Measurements from ENCODE around the gene NOC2L. TPM values are rescaled to one million over a fixed set of nuclear protein-coding genes. Genes with fewer than 3 reads are reported as not detected.
"Not testable (repeated sequence)": the region's sequence is repeated elsewhere in the genome, so short reads cannot be mapped to it uniquely, and the experiment has no call there.

Gene NOC2L
- total RNA-seq, 2 experiments from 2014 or later: 61.7 to 68.7 TPM

- H3K4me3 Mint-ChIP-seq: no peak overlapping the region
- POLR2A ChIA-PET: no interaction called here
- peaks cover 17% of the 10 kb centered on the region for H3K4me1 Mint-ChIP-seq (ENCODE audit: low read depth)
- H3K36me3 Mint-ChIP-seq (ENCODE audit: low read depth): peaks cover 4% of the 10 kb centered on the region
- no peak for ATAC-seq
- no peak for DNase-seq
- H3K27me3 Mint-ChIP-seq (ENCODE audit: low read depth): peaks cover 42% of the 10 kb centered on the region
- peaks cover 8% of the 10 kb centered on the region for H3K9me3 Mint-ChIP-seq (ENCODE audit: insufficient read depth)
- CTCF ChIA-PET: interaction anchor here (0.8 to 4.7 kb wide), 5 partner anchors 8 to 71 kb away, joined by 3 to 37 read pairs (median 11); no protein-coding TSS in a partner anchor
- H3K27ac Mint-ChIP-seq: no peak overlapping the region
These were observed 32.8 kb upstream of the NOC2L start for GRCh38 chr1:991895-992294.

- DNase-seq; POLR2A ChIA-PET; H3K9me3 Mint-ChIP-seq (ENCODE audit: insufficient read depth); H3K36me3 Mint-ChIP-seq (ENCODE audit: low read depth); ATAC-seq; H3K4me3 Mint-ChIP-seq; H3K27ac Mint-ChIP-seq: not testable (repeated sequence)
- peaks cover 17% of the 10 kb centered on the region for H3K4me1 Mint-ChIP-seq (ENCODE audit: low read depth)
- peaks cover 46% of the 10 kb centered on the region for H3K27me3 Mint-ChIP-seq (ENCODE audit: low read depth)
- CTCF ChIA-PET: interaction anchor here (1.0 to 4.7 kb wide), 4 partner anchors 7 to 72 kb away, joined by 3 to 37 read pairs (median 14); no protein-coding TSS in a partner anchor
These were observed 32.2 kb upstream of the NOC2L start for GRCh38 chr1:991275-991674.

GRCh38 chr1:988061-988460 is 29.0 kb upstream of the NOC2L start:
- H3K27me3 Mint-ChIP-seq (ENCODE audit: low read depth): peaks cover 40% of the 10 kb centered on the region
- H3K36me3 Mint-ChIP-seq (ENCODE audit: low read depth); POLR2A ChIA-PET; H3K27ac Mint-ChIP-seq; H3K9me3 Mint-ChIP-seq (ENCODE audit: insufficient read depth); H3K4me3 Mint-ChIP-seq; ATAC-seq; DNase-seq: not testable (repeated sequence)
- H3K4me1 Mint-ChIP-seq (ENCODE audit: low read depth): peaks cover 13% of the 10 kb centered on the region
- CTCF ChIA-PET: interaction anchor here (2.0 kb wide), 1 partner anchor 12 kb away, joined by 5 read pairs; no protein-coding TSS in a partner anchor

- DNase-seq (no peak), ATAC-seq (no peak)
- Mint-ChIP-seq H3K9me3 (ENCODE audit: insufficient read depth) (no peaks in the 10 kb centered on the region), H3K4me1 (ENCODE audit: low read depth) (no peaks in the 10 kb centered on the region), H3K27me3 (ENCODE audit: low read depth) (peaks cover 32% of the 10 kb centered on the region), H3K27ac (no peak overlapping the region), H3K4me3 (no peak overlapping the region), H3K36me3 (ENCODE audit: low read depth) (no peaks in the 10 kb centered on the region)
- CTCF ChIA-PET: interaction anchor here (0.9 to 4.1 kb wide), 13 partner anchors 9 to 131 kb away, joined by 3 to 37 read pairs (median 5); partner anchors contain the start of genes HES4, ISG15 and PLEKHN1
- POLR2A ChIA-PET: no interaction called here
These were observed 26.1 kb upstream of the NOC2L start for GRCh38 chr1:985126-985525.

GRCh38 chr1:984476-984814 is 25.4 kb upstream of the NOC2L start:
- DNase-seq (no peak), ATAC-seq (no peak)
- Mint-ChIP-seq H3K27ac (no peak overlapping the region), H3K36me3 (ENCODE audit: low read depth) (no peaks in the 10 kb centered on the region), H3K4me3 (no peak overlapping the region), H3K27me3 (ENCODE audit: low read depth) (peaks cover 27% of the 10 kb centered on the region), H3K4me1 (ENCODE audit: low read depth) (no peaks in the 10 kb centered on the region), H3K9me3 (ENCODE audit: insufficient read depth) (no peaks in the 10 kb centered on the region)
- ChIA-PET POLR2A (no interaction called here), CTCF (interaction anchor here (0.5 to 4.1 kb wide), 20 partner anchors 9 to 266 kb away, joined by 3 to 37 read pairs (median 4); partner anchors contain the start of genes HES4, ISG15 and PLEKHN1)

GRCh38 chr1:983798-984475 is 24.9 kb upstream of the NOC2L start:
- Mint-ChIP-seq H3K27ac (no peak overlapping the region), H3K4me3 (no peak overlapping the region), H3K27me3 (ENCODE audit: low read depth) (peaks cover 23% of the 10 kb centered on the region), H3K36me3 (ENCODE audit: low read depth) (no peaks in the 10 kb centered on the region), H3K9me3 (ENCODE audit: insufficient read depth) (no peaks in the 10 kb centered on the region), H3K4me1 (ENCODE audit: low read depth) (no peaks in the 10 kb centered on the region)
- ChIA-PET CTCF (interaction anchor here (0.5 to 4.1 kb wide), 22 partner anchors 8 to 308 kb away, joined by 3 to 37 read pairs (median 4); partner anchors contain the start of genes HES4, ISG15 and PLEKHN1), POLR2A (no interaction called here)
- peak; percentile 80 for ATAC-seq
- DNase-seq: peak; percentile 68

GRCh38 chr1:982765-983436 is 23.8 kb upstream of the NOC2L start:
- DNase-seq (no peak), ATAC-seq (no peak)
- peaks cover 4% of the 10 kb centered on the region for H3K9me3 Mint-ChIP-seq (ENCODE audit: insufficient read depth)
- ChIA-PET CTCF (interaction anchor here (0.9 to 4.1 kb wide), 10 partner anchors 11 to 309 kb away, joined by 4 to 37 read pairs (median 8); partner anchors contain the start of genes HES4 and PLEKHN1), POLR2A (no interaction called here)
- peaks cover 14% of the 10 kb centered on the region for H3K27me3 Mint-ChIP-seq (ENCODE audit: low read depth)
- H3K4me3 Mint-ChIP-seq: no peak overlapping the region
- H3K27ac Mint-ChIP-seq: no peak overlapping the region
- H3K36me3 Mint-ChIP-seq (ENCODE audit: low read depth): peaks cover 3% of the 10 kb centered on the region
- H3K4me1 Mint-ChIP-seq (ENCODE audit: low read depth): peaks cover 5% of the 10 kb centered on the region

GRCh38 chr1:981955-982558 is 23.0 kb upstream of the NOC2L start, which contains the start of gene PERM1:
PERM1 (minus strand) TSS chr1:982093; CDS start chr1:981029, 1,064 bp downstream.
- ChIA-PET POLR2A (no interaction called here), CTCF (interaction anchor here (1.9 to 4.1 kb wide), 3 partner anchors 12 to 82 kb away, joined by 11 to 37 read pairs (median 28); no protein-coding TSS in a partner anchor)
- Mint-ChIP-seq H3K9me3 (ENCODE audit: insufficient read depth) (peaks cover 4% of the 10 kb centered on the region), H3K27ac (no peak within 1 kb of the TSS), H3K4me3 (no peak within 1 kb of the TSS), H3K36me3 (ENCODE audit: low read depth) (peaks cover 3% of the 10 kb centered on the region), H3K4me1 (ENCODE audit: low read depth) (peaks cover 5% of the 10 kb centered on the region), H3K27me3 (ENCODE audit: low read depth) (peaks cover 12% of the 10 kb centered on the region)
- DNase-seq (no peak), ATAC-seq (no peak)

- DNase-seq (no peak), ATAC-seq (no peak)
- peaks cover 4% of the 10 kb centered on the region for H3K9me3 Mint-ChIP-seq (ENCODE audit: insufficient read depth)
- ChIA-PET CTCF (interaction anchor here (0.8 to 1.9 kb wide), 3 partner anchors 12 to 83 kb away, joined by 3 to 11 read pairs (median 3); no protein-coding TSS in a partner anchor), POLR2A (no interaction called here)
- no peak overlapping the region for H3K27ac Mint-ChIP-seq
- peaks cover 10% of the 10 kb centered on the region for H3K27me3 Mint-ChIP-seq (ENCODE audit: low read depth)
- peaks cover 5% of the 10 kb centered on the region for H3K4me1 Mint-ChIP-seq (ENCODE audit: low read depth)
- peaks cover 3% of the 10 kb centered on the region for H3K36me3 Mint-ChIP-seq (ENCODE audit: low read depth)
- no peak overlapping the region for H3K4me3 Mint-ChIP-seq
These were observed 22.5 kb upstream of the NOC2L start for GRCh38 chr1:981491-981954.

GRCh38 chr1:980602-981395 is 21.7 kb upstream of the NOC2L start:
- CTCF ChIA-PET: interaction anchor here (0.8 to 1.9 kb wide), 3 partner anchors 13 to 83 kb away, joined by 3 to 11 read pairs (median 3); no protein-coding TSS in a partner anchor
- Mint-ChIP-seq H3K27ac (no peak overlapping the region), H3K27me3 (ENCODE audit: low read depth) (peaks cover 8% of the 10 kb centered on the region), H3K36me3 (ENCODE audit: low read depth) (peaks cover 3% of the 10 kb centered on the region), H3K4me3 (no peak overlapping the region), H3K9me3 (ENCODE audit: insufficient read depth) (peaks cover 4% of the 10 kb centered on the region), H3K4me1 (ENCODE audit: low read depth) (peaks cover 10% of the 10 kb centered on the region)
- DNase-seq: no peak
- POLR2A ChIA-PET: no interaction called here
- no peak for ATAC-seq

- Mint-ChIP-seq H3K27ac (no peak overlapping the region), H3K36me3 (ENCODE audit: low read depth) (peaks cover 3% of the 10 kb centered on the region), H3K4me1 (ENCODE audit: low read depth) (peaks cover 13% of the 10 kb centered on the region), H3K9me3 (ENCODE audit: insufficient read depth) (peaks cover 4% of the 10 kb centered on the region), H3K27me3 (ENCODE audit: low read depth) (peaks cover 5% of the 10 kb centered on the region), H3K4me3 (no peak overlapping the region)
- DNase-seq: no peak
- ChIA-PET POLR2A (no interaction called here), CTCF (interaction anchor here (1.9 kb wide), 1 partner anchor 84 kb away, joined by 11 read pairs; no protein-coding TSS in a partner anchor)
- ATAC-seq: no peak
These were observed 21.1 kb upstream of the NOC2L start for GRCh38 chr1:980137-980571.
